Stimulated activated CD4-positive, alpha-beta T cell treated with anti-CD3 and anti-CD28 coated beads, Interleukin-4, amount 100 ng/mL, for 4 hours (primary cell): Measurements from ENCODE around the gene CCDC102B.
"Not testable (repeated sequence)": the region's sequence is repeated elsewhere in the genome, so short reads cannot be mapped to it uniquely, and the experiment has no call there.

Experiments
- DNase-seq, 2 experiments: peaks; one replicate each; pipeline ENCODE4 v3.0.0-alpha.2; 2020

The CCDC102B gene

GRCh38 chr18:68797871-68798270 lies at the start of gene CCDC102B:
TSS of gene CCDC102B (plus strand) at chr18:68798080. CDS start at chr18:68836764, 38,684 bp downstream.
- no peak for DNase-seq

GRCh38 chr18:68757126-68757525 lies 40.8 kb upstream of the CCDC102B start:
- DNase-seq = no peak

- no peak for DNase-seq
Measured at GRCh38 chr18:68759308-68759707, 38.6 kb upstream of the CCDC102B start.

GRCh38 chr18:68763083-68763482 lies 34.8 kb upstream of the CCDC102B start:
- no peak for DNase-seq

- DNase-seq = no peak
Measured at GRCh38 chr18:68764016-68764415, 33.9 kb upstream of the CCDC102B start.

GRCh38 chr18:68766433-68766832 lies 31.4 kb upstream of the CCDC102B start:
- DNase-seq = no peak

- DNase-seq = no peak
Measured at GRCh38 chr18:68769461-68769860, 28.4 kb upstream of the CCDC102B start.

GRCh38 chr18:68772268-68772667 lies 25.6 kb upstream of the CCDC102B start:
- DNase-seq = no peak

GRCh38 chr18:68778280-68778886 lies 19.5 kb upstream of the CCDC102B start:
- no peak for DNase-seq

- no peak for DNase-seq
Measured at GRCh38 chr18:68779169-68779568, 18.7 kb upstream of the CCDC102B start.

GRCh38 chr18:68780802-68781635 lies 16.9 kb upstream of the CCDC102B start:
- DNase-seq = no peak

GRCh38 chr18:68783506-68783905 lies 14.4 kb upstream of the CCDC102B start:
- no peak for DNase-seq

- DNase-seq = no peak
Measured at GRCh38 chr18:68784071-68784470, 13.8 kb upstream of the CCDC102B start.

- not testable (repeated sequence) for DNase-seq
Measured at GRCh38 chr18:68790290-68790689, 7.6 kb upstream of the CCDC102B start.

- no peak for DNase-seq
Measured at GRCh38 chr18:68791801-68792200, 6.1 kb upstream of the CCDC102B start.

GRCh38 chr18:68793951-68794350 lies 3.9 kb upstream of the CCDC102B start:
- no peak for DNase-seq

- DNase-seq = no peak
Measured at GRCh38 chr18:68796936-68797690, 767 bp upstream of the CCDC102B start.

- DNase-seq = no peak
Measured at GRCh38 chr18:68800075-68800474, 2.2 kb downstream of the CCDC102B start.

- DNase-seq = no peak
Measured at GRCh38 chr18:68803356-68803755, 5.5 kb downstream of the CCDC102B start.

- no peak for DNase-seq
Measured at GRCh38 chr18:68817584-68817983, 19.7 kb downstream of the CCDC102B start.

- no peak for DNase-seq
Measured at GRCh38 chr18:68818584-68818983, 20.7 kb downstream of the CCDC102B start.

GRCh38 chr18:68822926-68823325 lies 25.0 kb downstream of the CCDC102B start:
- DNase-seq = peak in 1 of 2 experiments; percentile 1

GRCh38 chr18:68826121-68826520 lies 28.2 kb downstream of the CCDC102B start:
- DNase-seq = no peak
